GM06990 (cell line): Measurements from ENCODE around the gene NSD2.

ENCODE experiments used
- DNase-seq: peaks from one replicate; pipeline ENCODE4 v3.0.0-alpha.2; 2011; ENCODE audit not compliant: insufficient read length; ENCODE audit errors: extremely low read depth
- H3K27me3 ChIP-seq: replicated peaks from 2 replicates; pipeline ENCODE4 v1.6.0; 2011; ENCODE audit warnings: low read length; ENCODE audit not compliant: control insufficient read depth, insufficient read depth
- H3K36me3 ChIP-seq: 2 replicates; pipeline ENCODE4 v1.5.1; 2011; ENCODE audit warnings: low read length; ENCODE audit not compliant: control insufficient read depth, insufficient read depth
- H3K4me3 ChIP-seq: replicated peaks from 2 replicates; pipeline ENCODE4 v1.5.1; 2011; ENCODE audit warnings: low read depth, mild to moderate bottlenecking, control low read depth, low read length
- CTCF ChIP-seq: IDR thresholded peaks from 2 replicates; pipeline ENCODE4 v1.5.1; 2011; ENCODE audit warnings: low read length, control low read depth, mild to moderate bottlenecking, inconsistent platforms; ENCODE audit not compliant: insufficient read depth, poor library complexity, severe bottlenecking

Gene NSD2

GRCh38 chr4:1972414-1972813 lies 101.2 kb downstream of the NSD2 start:
- Histone ChIP-seq H3K36me3 (peaks cover 41% of the 10 kb centered on the region), H3K4me3 (no peak overlapping the region), H3K27me3 (no peaks in the 10 kb centered on the region)
- DNase-seq, result no peak
- TF ChIP-seq CTCF, result no peak

GRCh38 chr4:1973218-1973617 lies 102.0 kb downstream of the NSD2 start:
- H3K36me3 ChIP-seq, result peaks cover 38% of the 10 kb centered on the region
- no peak for TF ChIP-seq CTCF
- no peaks in the 10 kb centered on the region for H3K27me3 ChIP-seq
- no peak for DNase-seq
- no peak overlapping the region for H3K4me3 ChIP-seq

- H3K27me3 ChIP-seq, result no peaks in the 10 kb centered on the region
- H3K36me3 ChIP-seq, result peaks cover 41% of the 10 kb centered on the region
- no peak for TF ChIP-seq CTCF
- no peak for DNase-seq
- no peak overlapping the region for H3K4me3 ChIP-seq
These were observed 102.5 kb downstream of the NSD2 start for GRCh38 chr4:1973661-1974060.

GRCh38 chr4:1974840-1975239 lies 103.6 kb downstream of the NSD2 start:
- H3K36me3 ChIP-seq, result peaks cover 40% of the 10 kb centered on the region
- TF ChIP-seq CTCF, result no peak

GRCh38 chr4:1975391-1975801 lies 104.2 kb downstream of the NSD2 start:
- no peak overlapping the region for H3K4me3 ChIP-seq
- no peak for DNase-seq
- H3K27me3 ChIP-seq, result no peaks in the 10 kb centered on the region
- TF ChIP-seq CTCF, result no peak
- peaks cover 44% of the 10 kb centered on the region for H3K36me3 ChIP-seq

More at GRCh38 chr4:1974840-1975239, 103.6 kb downstream of the NSD2 start:
- H3K27me3 ChIP-seq, result no peaks in the 10 kb centered on the region
- no peak for DNase-seq
- H3K4me3 ChIP-seq, result no peak overlapping the region

GRCh38 chr4:1975880-1976279 lies 104.7 kb downstream of the NSD2 start:
- no peak for DNase-seq
- no peak for TF ChIP-seq CTCF
- Histone ChIP-seq H3K36me3 (peaks cover 47% of the 10 kb centered on the region), H3K27me3 (no peaks in the 10 kb centered on the region), H3K4me3 (no peak overlapping the region)
